Measurements from ENCODE around the gene RBBP4.

The RBBP4 gene

DNA sequence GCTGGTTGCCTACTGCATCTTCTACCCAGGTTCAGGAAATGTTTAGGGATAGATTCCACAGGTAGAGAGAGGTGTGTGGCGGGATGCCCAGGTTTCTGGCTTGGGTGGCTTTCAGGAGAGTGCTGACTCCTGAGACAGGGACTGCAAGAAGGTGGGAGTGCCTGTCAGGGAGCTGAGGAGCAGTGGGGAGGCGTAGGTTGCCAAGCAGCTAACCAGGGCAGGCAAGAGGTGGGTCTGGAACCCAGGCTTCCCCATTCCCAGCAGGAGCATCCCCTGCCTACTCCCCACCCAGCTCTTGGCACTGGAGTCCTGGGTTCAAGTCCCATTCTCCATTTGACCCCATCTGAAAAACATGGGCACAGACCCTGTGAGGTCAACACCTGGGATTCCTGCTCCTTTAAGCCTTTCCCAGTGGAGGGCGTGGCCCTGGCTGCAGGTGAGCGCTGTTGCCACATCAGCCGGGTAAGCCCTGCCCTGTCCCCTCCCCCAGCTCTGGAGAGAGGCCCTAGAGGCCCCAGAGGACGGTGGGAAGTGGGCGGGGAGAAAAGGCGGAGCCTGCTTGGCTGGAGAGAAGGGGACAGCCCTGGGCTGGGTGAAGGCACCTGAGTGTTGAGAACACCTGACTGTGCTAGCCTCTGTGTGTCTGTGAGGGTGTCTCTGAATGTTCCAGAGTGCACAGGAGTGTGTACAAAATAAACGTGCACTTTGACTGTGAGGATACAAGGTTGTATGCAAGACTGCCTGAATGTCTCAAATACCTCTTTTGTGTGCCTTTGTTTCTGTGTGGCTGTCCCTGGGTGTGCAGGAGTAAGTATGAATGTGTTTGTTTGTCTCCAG lies 65.5 kb downstream of the RBBP4 start:
- TF ChIP-seq, protein P1, sequence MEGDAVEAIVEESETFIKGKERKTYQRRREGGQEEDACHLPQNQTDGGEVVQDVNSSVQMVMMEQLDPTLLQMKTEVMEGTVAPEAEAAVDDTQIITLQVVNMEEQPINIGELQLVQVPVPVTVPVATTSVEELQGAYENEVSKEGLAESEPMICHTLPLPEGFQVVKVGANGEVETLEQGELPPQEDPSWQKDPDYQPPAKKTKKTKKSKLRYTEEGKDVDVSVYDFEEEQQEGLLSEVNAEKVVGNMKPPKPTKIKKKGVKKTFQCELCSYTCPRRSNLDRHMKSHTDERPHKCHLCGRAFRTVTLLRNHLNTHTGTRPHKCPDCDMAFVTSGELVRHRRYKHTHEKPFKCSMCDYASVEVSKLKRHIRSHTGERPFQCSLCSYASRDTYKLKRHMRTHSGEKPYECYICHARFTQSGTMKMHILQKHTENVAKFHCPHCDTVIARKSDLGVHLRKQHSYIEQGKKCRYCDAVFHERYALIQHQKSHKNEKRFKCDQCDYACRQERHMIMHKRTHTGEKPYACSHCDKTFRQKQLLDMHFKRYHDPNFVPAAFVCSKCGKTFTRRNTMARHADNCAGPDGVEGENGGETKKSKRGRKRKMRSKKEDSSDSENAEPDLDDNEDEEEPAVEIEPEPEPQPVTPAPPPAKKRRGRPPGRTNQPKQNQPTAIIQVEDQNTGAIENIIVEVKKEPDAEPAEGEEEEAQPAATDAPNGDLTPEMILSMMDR (conservative IDR thresholded peaks at IDR 0.05; ENCODE audit: low read depth, low read length): no peak

GRCh38 chr1:32717503-32717902 lies 66.5 kb downstream of the RBBP4 start:
- TF ChIP-seq, protein P1 (conservative IDR thresholded peaks at IDR 0.05; ENCODE audit: low read depth, low read length): no peak
- no peak overlapping the region for H3K4me3 ChIP-seq (ENCODE audit: low read length)
- no peak for DNase-seq (ENCODE audit: low read depth)

More for the DNA sequence above, 65.5 kb downstream of the RBBP4 start:
- DNase-seq (ENCODE audit: low read depth): no peak
- no peak overlapping the region for H3K4me3 ChIP-seq (ENCODE audit: low read length)

GRCh38 chr1:32718036-32718435 lies 67.0 kb downstream of the RBBP4 start:
- TF ChIP-seq, protein P1 (conservative IDR thresholded peaks at IDR 0.05; ENCODE audit: low read depth, low read length): no peak
- H3K4me3 ChIP-seq (ENCODE audit: low read length): no peak overlapping the region
- no peak for DNase-seq (ENCODE audit: low read depth)

DNA sequence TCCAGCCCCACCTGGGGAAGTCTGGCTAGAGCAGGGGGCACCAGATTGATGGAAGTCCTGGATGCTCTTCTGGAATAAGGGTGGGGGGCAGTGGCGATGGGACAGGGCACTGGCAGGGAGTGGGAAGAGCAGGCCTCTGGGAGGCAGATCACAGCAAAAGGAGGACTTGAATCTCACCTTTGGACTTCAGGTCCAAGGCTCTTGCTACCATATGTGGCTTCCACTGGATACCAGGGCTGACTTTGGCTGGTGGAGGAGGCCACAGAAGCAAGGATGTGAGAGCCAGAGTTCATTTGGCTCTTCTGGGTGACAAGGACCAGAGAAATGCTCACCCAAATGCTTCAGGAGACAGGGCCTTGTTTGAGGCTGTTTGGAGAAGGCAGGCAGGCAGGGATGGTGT lies 67.5 kb downstream of the RBBP4 start:
- TF ChIP-seq, protein P1 (conservative IDR thresholded peaks at IDR 0.05; ENCODE audit: low read depth, low read length): no peak
- no peak overlapping the region for H3K4me3 ChIP-seq (ENCODE audit: low read length)
- no peak for DNase-seq (ENCODE audit: low read depth)

GRCh38 chr1:32719681-32720275 lies 68.8 kb downstream of the RBBP4 start:
- TF ChIP-seq, protein P1 (conservative IDR thresholded peaks at IDR 0.05; ENCODE audit: low read depth, low read length): no peak
- no peak for DNase-seq (ENCODE audit: low read depth)
- no peak overlapping the region for H3K4me3 ChIP-seq (ENCODE audit: low read length)

DNA sequence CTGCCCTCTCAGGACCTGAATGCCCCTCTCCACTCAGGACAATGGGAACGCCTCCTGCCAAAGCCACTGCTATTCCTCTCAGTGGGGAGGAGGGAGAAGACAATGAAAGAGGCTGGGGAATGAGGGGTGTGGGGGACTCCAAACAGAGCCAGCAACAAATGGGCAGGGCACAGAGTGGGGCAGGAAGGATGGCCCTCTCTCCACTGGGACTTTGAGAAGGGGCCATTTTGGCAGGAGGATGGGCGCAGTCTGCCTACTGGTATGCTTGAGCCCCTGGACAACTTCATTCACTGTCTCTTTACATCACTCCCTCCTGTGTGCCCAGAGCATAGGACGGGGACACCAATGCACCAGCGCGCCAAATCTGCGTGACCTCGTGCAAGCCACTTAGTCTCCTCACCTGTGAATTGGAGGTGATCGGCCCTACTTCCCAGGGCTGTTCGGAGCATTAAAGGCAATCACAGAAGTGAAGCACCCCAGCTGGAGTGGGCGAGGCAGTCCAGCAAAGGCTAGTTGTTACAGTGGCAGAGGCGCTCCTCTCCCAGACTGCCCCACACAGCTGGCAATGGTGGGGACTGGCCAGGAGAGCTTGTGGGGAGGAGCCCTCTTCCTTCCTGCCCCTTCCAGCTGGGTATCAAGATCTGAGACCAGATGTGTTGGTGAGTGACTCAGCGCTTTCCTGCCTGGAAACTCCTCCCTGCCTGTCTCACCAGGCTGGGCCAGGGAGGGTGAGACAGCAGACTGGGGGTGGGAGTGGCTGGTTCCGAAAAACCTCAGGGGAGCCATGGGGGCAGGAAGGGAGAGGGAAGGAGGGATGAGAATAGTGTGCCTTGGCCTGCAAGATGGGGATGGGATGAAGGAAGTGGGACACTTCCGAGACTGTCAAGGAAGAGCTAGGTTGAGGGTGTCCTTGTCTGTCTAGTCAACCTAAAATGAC lies 73.9 kb downstream of the RBBP4 start:
- TF ChIP-seq, protein P1 (conservative IDR thresholded peaks at IDR 0.05; ENCODE audit: low read depth, low read length): no peak
- no peak for DNase-seq (ENCODE audit: low read depth)
- no peak overlapping the region for H3K4me3 ChIP-seq (ENCODE audit: low read length)
